ENCODE results near the gene JMJD1C.

Gene JMJD1C

GRCh38 chr10:63210611-63211196, 255.1 kb downstream of the JMJD1C start:
- no peak for DNase-seq (ENCODE audit: low spot score)
- H3K4me3 ChIP-seq: no peak overlapping the region
- H3K27ac ChIP-seq: no peak overlapping the region
- TF ChIP-seq, protein P1, sequence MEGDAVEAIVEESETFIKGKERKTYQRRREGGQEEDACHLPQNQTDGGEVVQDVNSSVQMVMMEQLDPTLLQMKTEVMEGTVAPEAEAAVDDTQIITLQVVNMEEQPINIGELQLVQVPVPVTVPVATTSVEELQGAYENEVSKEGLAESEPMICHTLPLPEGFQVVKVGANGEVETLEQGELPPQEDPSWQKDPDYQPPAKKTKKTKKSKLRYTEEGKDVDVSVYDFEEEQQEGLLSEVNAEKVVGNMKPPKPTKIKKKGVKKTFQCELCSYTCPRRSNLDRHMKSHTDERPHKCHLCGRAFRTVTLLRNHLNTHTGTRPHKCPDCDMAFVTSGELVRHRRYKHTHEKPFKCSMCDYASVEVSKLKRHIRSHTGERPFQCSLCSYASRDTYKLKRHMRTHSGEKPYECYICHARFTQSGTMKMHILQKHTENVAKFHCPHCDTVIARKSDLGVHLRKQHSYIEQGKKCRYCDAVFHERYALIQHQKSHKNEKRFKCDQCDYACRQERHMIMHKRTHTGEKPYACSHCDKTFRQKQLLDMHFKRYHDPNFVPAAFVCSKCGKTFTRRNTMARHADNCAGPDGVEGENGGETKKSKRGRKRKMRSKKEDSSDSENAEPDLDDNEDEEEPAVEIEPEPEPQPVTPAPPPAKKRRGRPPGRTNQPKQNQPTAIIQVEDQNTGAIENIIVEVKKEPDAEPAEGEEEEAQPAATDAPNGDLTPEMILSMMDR (IDR thresholded peaks at IDR 0.05): no peak

- no peak for DNase-seq (ENCODE audit: low spot score)
- TF ChIP-seq, protein P1 (IDR thresholded peaks at IDR 0.05): no peak
- Histone ChIP-seq H3K4me3 (no peak overlapping the region), H3K27ac (no peak overlapping the region)
Observed at GRCh38 chr10:63209705-63210104, 256.1 kb downstream of the JMJD1C start.

GRCh38 chr10:63208986-63209385, 256.8 kb downstream of the JMJD1C start:
- TF ChIP-seq, protein P1 (IDR thresholded peaks at IDR 0.05): no peak
- DNase-seq (ENCODE audit: low spot score): no peak
- H3K4me3 ChIP-seq: no peak overlapping the region
- H3K27ac ChIP-seq: no peak overlapping the region

GRCh38 chr10:63206997-63207811, 258.6 kb downstream of the JMJD1C start:
- Histone ChIP-seq H3K4me3 (peak overlapping the region; percentile 62), H3K27ac (peak overlapping the region; percentile 45 to 85)
- no peak for DNase-seq (ENCODE audit: low spot score)
- TF ChIP-seq, protein P1 (IDR thresholded peaks at IDR 0.05): no peak

DNA sequence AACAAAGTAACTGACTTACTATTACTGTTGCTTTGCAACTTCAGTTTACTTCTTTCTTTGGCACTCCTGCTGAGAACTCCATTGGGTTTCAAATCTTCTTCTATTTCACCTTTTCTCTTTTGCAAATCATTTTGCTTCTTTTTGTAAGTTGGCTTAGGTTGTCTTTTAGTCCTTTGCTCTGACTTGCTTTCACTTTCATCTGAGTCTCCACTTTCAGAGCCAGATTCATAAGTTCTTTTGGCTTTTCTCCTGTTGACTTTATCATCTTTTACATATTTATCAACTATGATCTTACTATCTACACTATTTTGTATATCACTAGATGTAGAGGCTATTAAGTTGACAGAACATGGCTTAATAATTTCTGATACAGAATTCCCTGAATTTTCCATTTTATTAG, 259.2 kb downstream of the JMJD1C start:
- DNase-seq (ENCODE audit: low spot score): no peak
- TF ChIP-seq, protein P1 (IDR thresholded peaks at IDR 0.05): no peak
- H3K4me3 ChIP-seq: no peak overlapping the region
- H3K27ac ChIP-seq: peak overlapping the region; percentile 45 to 85

DNA sequence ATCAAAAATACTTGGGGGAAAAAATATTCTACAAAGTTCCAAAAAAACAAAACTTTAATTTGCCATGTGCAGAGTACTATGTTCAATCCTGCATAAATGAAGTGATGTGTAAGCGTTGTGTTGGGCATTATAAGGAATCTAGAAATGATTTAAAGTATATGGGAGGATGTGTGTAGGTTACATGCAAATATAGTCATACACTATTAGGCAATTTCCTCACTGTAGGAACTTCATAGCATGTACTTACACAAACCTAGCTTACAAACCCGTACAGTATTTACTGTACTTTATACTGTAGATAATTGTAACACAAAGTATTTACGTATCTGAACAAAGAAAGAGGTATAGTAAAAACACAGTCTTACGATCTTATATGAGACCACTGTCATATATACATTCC, 260.4 kb downstream of the JMJD1C start:
- Histone ChIP-seq H3K4me3 (no peak overlapping the region), H3K27ac (no peak overlapping the region)
- TF ChIP-seq, protein P1 (IDR thresholded peaks at IDR 0.05): no peak
- DNase-seq (ENCODE audit: low spot score): no peak

All from coronary artery (tissue), 2 donors.